Activated CD8-positive, alpha-beta memory T cell treated with anti-CD3 and anti-CD28 coated beads, Interleukin-2, amount 50 U/mL, for 24 hours (primary cell): ENCODE measurements around the gene FAM222A.

Source experiments
- DNase-seq: peaks from one replicate; pipeline ENCODE4 v3.0.0-alpha.2; 2020; ENCODE audit errors: extremely low read depth

The FAM222A gene

GRCh38 chr12:109797905-109798669 is 84.5 kb downstream of the FAM222A start:
- DNase-seq, result no peak

- DNase-seq, result no peak
Measured at GRCh38 chr12:109798691-109799090, 85.1 kb downstream of the FAM222A start.

- no peak for DNase-seq
Measured at GRCh38 chr12:109800536-109800935, 86.9 kb downstream of the FAM222A start.

- DNase-seq, result no peak
Measured at GRCh38 chr12:109802828-109803227, 89.2 kb downstream of the FAM222A start.

GRCh38 chr12:109803678-109804077 is 90.1 kb downstream of the FAM222A start:
- no peak for DNase-seq

- peak; percentile 28 for DNase-seq
Measured at GRCh38 chr12:109804820-109805761, 91.5 kb downstream of the FAM222A start.

GRCh38 chr12:109807954-109808643 is 94.5 kb downstream of the FAM222A start:
- DNase-seq, result no peak

GRCh38 chr12:109808876-109809646 is 95.4 kb downstream of the FAM222A start:
- DNase-seq, result no peak

- no peak for DNase-seq
Measured at GRCh38 chr12:109810954-109811623, 97.5 kb downstream of the FAM222A start.

GRCh38 chr12:109811624-109811995 is 98.0 kb downstream of the FAM222A start:
- no peak for DNase-seq

GRCh38 chr12:109813810-109814416 is 100.3 kb downstream of the FAM222A start:
- DNase-seq, result no peak

- DNase-seq, result no peak
Measured at GRCh38 chr12:109814600-109815150, 101.0 kb downstream of the FAM222A start.

GRCh38 chr12:109815225-109815624 is 101.6 kb downstream of the FAM222A start:
- DNase-seq, result no peak

- no peak for DNase-seq
Measured at GRCh38 chr12:109815757-109816617, 102.4 kb downstream of the FAM222A start.

GRCh38 chr12:109816870-109817269 is 103.2 kb downstream of the FAM222A start:
- no peak for DNase-seq

- no peak for DNase-seq
Measured at GRCh38 chr12:109817627-109818231, 104.1 kb downstream of the FAM222A start.

- DNase-seq, result no peak
Measured at GRCh38 chr12:109818253-109818652, 104.6 kb downstream of the FAM222A start.

- DNase-seq, result no peak
Measured at GRCh38 chr12:109818905-109819500, 105.4 kb downstream of the FAM222A start.
